Measurements from ENCODE around the gene TTLL8. TPM values are rescaled to one million over a fixed set of nuclear protein-coding genes. Genes with fewer than 3 reads are reported as not detected.

Gene TTLL8
- total RNA-seq, 1 experiment from 2014 or later = not detected

DNA sequence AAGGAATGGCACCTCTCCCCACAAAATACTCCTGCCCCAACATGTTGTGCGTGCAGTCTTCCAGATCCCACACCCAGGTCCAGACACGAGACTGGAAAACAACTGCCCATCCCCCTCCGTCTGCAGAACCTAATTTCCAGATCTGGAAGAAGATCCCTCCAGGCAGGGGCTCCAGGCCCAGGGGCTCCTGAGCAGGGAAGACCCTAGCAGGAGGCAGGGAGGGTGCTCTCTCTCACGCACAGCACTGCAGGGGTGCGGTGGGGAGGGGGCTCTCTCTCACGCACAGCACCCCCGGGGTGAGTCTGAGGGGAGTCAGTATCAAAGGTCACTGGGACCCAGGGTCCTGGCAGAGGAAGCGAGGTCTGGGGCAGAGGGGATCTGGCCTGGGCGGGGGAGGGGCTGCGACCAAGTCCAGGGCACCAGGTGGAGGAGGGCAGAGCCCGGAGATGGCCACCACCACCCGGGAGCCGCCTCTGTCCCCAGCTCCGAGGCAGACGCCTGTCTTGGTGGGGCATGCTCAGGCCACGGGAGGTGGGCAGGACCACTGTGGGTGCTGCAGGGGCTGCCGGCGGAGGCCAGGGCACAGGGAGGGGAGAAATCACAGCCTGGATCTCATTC is 25.5 kb upstream of the TTLL8 start:
- no peak overlapping the region for H3K9ac ChIP-seq (ENCODE audit: extremely low read depth, insufficient read length, low read length)
- H3K4ac ChIP-seq (ENCODE audit: low read depth, low read length) = no peak overlapping the region
- DNase-seq = no peak

More for the DNA sequence above, 25.5 kb upstream of the TTLL8 start:
- WGBS (ENCODE audit: extremely low coverage, insufficient read length, low lambda C conversion rate) = no CpG with 5 or more reads among the region's 18 CpGs
- no peak overlapping the region for H3K18ac ChIP-seq (ENCODE audit: insufficient read length, low read depth, low read length)
- no peak overlapping the region for H3K4me2 ChIP-seq (ENCODE audit: insufficient read depth, insufficient read length, low read length)
- H3K36me3 Mint-ChIP-seq (ENCODE audit: insufficient read depth in 1 of 3, low read depth in 3 of 3) = no peaks in the 10 kb centered on the region; a peak in 1 of 7 replicates
- peaks cover 3 to 4% of the 10 kb centered on the region in 2 experiments; a peak in 3 of 5 replicates for H3K9me3 Mint-ChIP-seq
- no peaks in the 10 kb centered on the region for H3K4me1 ChIP-seq (ENCODE audit: insufficient read depth, low read length)
- peaks cover 23% of the 10 kb centered on the region for H3K27me3 Mint-ChIP-seq (ENCODE audit: low read depth)
- H2BK12ac ChIP-seq (ENCODE audit: insufficient read length, low read depth, low read length) = no peak overlapping the region
- H3K79me2 ChIP-seq (ENCODE audit: insufficient read depth, low read length) = no peaks in the 10 kb centered on the region
- no peak overlapping the region for H2AK5ac ChIP-seq (ENCODE audit: insufficient read length, low read length)
- TF ChIP-seq, protein P1, sequence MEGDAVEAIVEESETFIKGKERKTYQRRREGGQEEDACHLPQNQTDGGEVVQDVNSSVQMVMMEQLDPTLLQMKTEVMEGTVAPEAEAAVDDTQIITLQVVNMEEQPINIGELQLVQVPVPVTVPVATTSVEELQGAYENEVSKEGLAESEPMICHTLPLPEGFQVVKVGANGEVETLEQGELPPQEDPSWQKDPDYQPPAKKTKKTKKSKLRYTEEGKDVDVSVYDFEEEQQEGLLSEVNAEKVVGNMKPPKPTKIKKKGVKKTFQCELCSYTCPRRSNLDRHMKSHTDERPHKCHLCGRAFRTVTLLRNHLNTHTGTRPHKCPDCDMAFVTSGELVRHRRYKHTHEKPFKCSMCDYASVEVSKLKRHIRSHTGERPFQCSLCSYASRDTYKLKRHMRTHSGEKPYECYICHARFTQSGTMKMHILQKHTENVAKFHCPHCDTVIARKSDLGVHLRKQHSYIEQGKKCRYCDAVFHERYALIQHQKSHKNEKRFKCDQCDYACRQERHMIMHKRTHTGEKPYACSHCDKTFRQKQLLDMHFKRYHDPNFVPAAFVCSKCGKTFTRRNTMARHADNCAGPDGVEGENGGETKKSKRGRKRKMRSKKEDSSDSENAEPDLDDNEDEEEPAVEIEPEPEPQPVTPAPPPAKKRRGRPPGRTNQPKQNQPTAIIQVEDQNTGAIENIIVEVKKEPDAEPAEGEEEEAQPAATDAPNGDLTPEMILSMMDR (conservative IDR thresholded peaks at IDR 0.05) = no peak
- no peak overlapping the region for H3T11ph ChIP-seq (ENCODE audit: low read length)
- no peak overlapping the region for H2BK15ac ChIP-seq (ENCODE audit: low read depth, low read length)
- no peak overlapping the region for H4K8ac ChIP-seq (replicated peaks; ENCODE audit: insufficient read length, low read depth, low read length)
- H3K23ac ChIP-seq (ENCODE audit: insufficient read length, low read depth, low read length) = no peak overlapping the region
- no peak overlapping the region for H2BK5ac ChIP-seq (ENCODE audit: insufficient read length, low read length)
- no peaks in the 10 kb centered on the region for H3K9me3 ChIP-seq (ENCODE audit: control insufficient read depth, low read depth, low read length)
- H3K27me3 ChIP-seq (ENCODE audit: insufficient read depth, low read length) = 0 out of 2 replicates have a peak, but pooled peaks cover 2% of the 10 kb centered on the region
- H2AFZ ChIP-seq (ENCODE audit: low read length) = no peak overlapping the region
- H3K23me2 ChIP-seq (ENCODE audit: insufficient read length, low read depth, low read length, poor library complexity, severe bottlenecking) = no peaks in the 10 kb centered on the region
- H4K20me1 ChIP-seq (ENCODE audit: control insufficient read depth, insufficient read depth, insufficient read length) = no peaks in the 10 kb centered on the region
- no peak overlapping the region for H3K27ac Mint-ChIP-seq
- no peak overlapping the region; the same call in 1 of the 2 replicates for H3K14ac ChIP-seq (ENCODE audit: insufficient read depth, low read length)
- no peak overlapping the region for H4K91ac ChIP-seq (ENCODE audit: insufficient read length, low read depth, low read length)
- H3K4me3 Mint-ChIP-seq = no peak overlapping the region
- H3K4me1 Mint-ChIP-seq = peaks cover 19 to 24% of the 10 kb centered on the region in 2 experiments
- no peak overlapping the region for H3K56ac ChIP-seq (ENCODE audit: insufficient read length, low read depth, low read length)
- H4K5ac ChIP-seq (ENCODE audit: insufficient read length, low read depth, low read length) = no peak overlapping the region
- H2BK20ac ChIP-seq (ENCODE audit: low read depth, low read length, poor library complexity, severe bottlenecking) = no peak overlapping the region
- no peaks in the 10 kb centered on the region for H3K79me1 ChIP-seq (ENCODE audit: insufficient read depth, low read depth, low read length, poor library complexity, severe bottlenecking)
- H2BK120ac ChIP-seq (ENCODE audit: low read depth, low read length, poor library complexity, severe bottlenecking) = no peak overlapping the region
- no peak overlapping the region for H3K27ac ChIP-seq (ENCODE audit: insufficient read length, low read depth, low read length)
